Osteocyte (in vitro differentiated cells): Measurements from ENCODE around the gene GIPC3. TPM values are rescaled to one million over a fixed set of nuclear protein-coding genes. Genes with fewer than 3 reads are reported as not detected.

Source experiments
- DNase-seq: peaks from one replicate; pipeline ENCODE4 v3.0.0; 2021; ENCODE audit warnings: mixed read lengths; ENCODE audit not compliant: unreplicated experiment; ENCODE audit errors: extremely low spot score
- H3K27ac Mint-ChIP-seq: one replicate; pipeline ENCODE4 v1.8.0; 2021; ENCODE audit warnings: mild to moderate bottlenecking, mixed read lengths; ENCODE audit not compliant: unreplicated experiment
- H3K27me3 Mint-ChIP-seq: one replicate; pipeline ENCODE4 v1.8.0; 2021; ENCODE audit warnings: mixed read lengths; ENCODE audit not compliant: unreplicated experiment
- H3K36me3 Mint-ChIP-seq: one replicate; pipeline ENCODE4 v1.8.0; 2021; ENCODE audit warnings: mixed read lengths; ENCODE audit not compliant: unreplicated experiment
- H3K4me1 Mint-ChIP-seq: one replicate; pipeline ENCODE4 v1.8.0; 2021; ENCODE audit warnings: mixed read lengths; ENCODE audit not compliant: unreplicated experiment
- H3K4me3 Mint-ChIP-seq: one replicate; pipeline ENCODE4 v1.8.0; 2021; ENCODE audit warnings: mild to moderate bottlenecking, moderate library complexity, mixed read lengths; ENCODE audit not compliant: unreplicated experiment
- H3K9me3 Mint-ChIP-seq: one replicate; pipeline ENCODE4 v1.8.0; 2021; ENCODE audit warnings: mixed read lengths; ENCODE audit not compliant: unreplicated experiment
- total RNA-seq: library from RNA; stranded (reverse); gene quantifications from 2 replicates; pipeline ENCODE4 v1.2.1, GENCODE V29; 2021
- TF ChIP-seq, protein P1 (sequence below): fragments of 200-600 bp; sonication (generic); IDR thresholded peaks from 2 replicates; pipeline ENCODE4 v1.5.0; 2021; ENCODE audit warnings: antibody characterized with exemption, mild to moderate bottlenecking, moderate library complexity

The GIPC3 gene
- total RNA-seq, 1 donor from 2014 or later: 0.67 TPM

- Mint-ChIP-seq H3K4me3 (no peak overlapping the region), H3K4me1 (peaks cover 23% of the 10 kb centered on the region), H3K9me3 (no peaks in the 10 kb centered on the region), H3K27me3 (no peaks in the 10 kb centered on the region), H3K36me3 (no peaks in the 10 kb centered on the region), H3K27ac (no peak overlapping the region)
- no peak for DNase-seq
- TF ChIP-seq, protein P1, sequence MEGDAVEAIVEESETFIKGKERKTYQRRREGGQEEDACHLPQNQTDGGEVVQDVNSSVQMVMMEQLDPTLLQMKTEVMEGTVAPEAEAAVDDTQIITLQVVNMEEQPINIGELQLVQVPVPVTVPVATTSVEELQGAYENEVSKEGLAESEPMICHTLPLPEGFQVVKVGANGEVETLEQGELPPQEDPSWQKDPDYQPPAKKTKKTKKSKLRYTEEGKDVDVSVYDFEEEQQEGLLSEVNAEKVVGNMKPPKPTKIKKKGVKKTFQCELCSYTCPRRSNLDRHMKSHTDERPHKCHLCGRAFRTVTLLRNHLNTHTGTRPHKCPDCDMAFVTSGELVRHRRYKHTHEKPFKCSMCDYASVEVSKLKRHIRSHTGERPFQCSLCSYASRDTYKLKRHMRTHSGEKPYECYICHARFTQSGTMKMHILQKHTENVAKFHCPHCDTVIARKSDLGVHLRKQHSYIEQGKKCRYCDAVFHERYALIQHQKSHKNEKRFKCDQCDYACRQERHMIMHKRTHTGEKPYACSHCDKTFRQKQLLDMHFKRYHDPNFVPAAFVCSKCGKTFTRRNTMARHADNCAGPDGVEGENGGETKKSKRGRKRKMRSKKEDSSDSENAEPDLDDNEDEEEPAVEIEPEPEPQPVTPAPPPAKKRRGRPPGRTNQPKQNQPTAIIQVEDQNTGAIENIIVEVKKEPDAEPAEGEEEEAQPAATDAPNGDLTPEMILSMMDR: no peak
Measured at GRCh38 chr19:3610745-3611717, 25.8 kb downstream of the GIPC3 start.

DNA sequence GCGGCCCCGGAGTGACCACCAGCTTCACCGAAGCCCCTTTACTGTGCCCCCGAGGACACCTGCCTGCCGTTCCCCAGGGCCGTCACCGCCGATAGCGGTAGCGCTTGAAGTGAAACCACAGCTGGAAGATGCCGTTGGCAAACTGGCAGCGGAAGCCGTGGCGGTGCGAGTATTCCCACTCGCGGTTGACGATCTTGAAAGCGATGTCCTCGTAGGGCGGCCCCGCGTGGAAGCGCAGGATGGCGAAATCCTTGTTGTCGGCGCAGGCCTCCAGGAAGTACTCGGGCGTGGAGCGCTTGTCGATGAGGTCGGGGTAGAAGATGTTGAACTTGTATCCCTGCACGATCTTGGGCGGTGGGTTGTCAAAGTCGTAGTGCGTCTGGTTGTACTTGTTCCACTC, 26.6 kb downstream of the GIPC3 start:
- Mint-ChIP-seq H3K4me3 (no peak overlapping the region), H3K9me3 (no peaks in the 10 kb centered on the region), H3K36me3 (no peaks in the 10 kb centered on the region), H3K27ac (no peak overlapping the region), H3K27me3 (no peaks in the 10 kb centered on the region), H3K4me1 (peaks cover 23% of the 10 kb centered on the region)
- no peak for DNase-seq
- TF ChIP-seq, protein P1: no peak

- TF ChIP-seq, protein P1: no peak
- Mint-ChIP-seq H3K9me3 (no peaks in the 10 kb centered on the region), H3K36me3 (no peaks in the 10 kb centered on the region), H3K27ac (no peak overlapping the region), H3K27me3 (no peaks in the 10 kb centered on the region), H3K4me3 (no peak overlapping the region), H3K4me1 (peaks cover 19% of the 10 kb centered on the region)
- no peak for DNase-seq
Measured at GRCh38 chr19:3612330-3612729, 27.1 kb downstream of the GIPC3 start.

DNA sequence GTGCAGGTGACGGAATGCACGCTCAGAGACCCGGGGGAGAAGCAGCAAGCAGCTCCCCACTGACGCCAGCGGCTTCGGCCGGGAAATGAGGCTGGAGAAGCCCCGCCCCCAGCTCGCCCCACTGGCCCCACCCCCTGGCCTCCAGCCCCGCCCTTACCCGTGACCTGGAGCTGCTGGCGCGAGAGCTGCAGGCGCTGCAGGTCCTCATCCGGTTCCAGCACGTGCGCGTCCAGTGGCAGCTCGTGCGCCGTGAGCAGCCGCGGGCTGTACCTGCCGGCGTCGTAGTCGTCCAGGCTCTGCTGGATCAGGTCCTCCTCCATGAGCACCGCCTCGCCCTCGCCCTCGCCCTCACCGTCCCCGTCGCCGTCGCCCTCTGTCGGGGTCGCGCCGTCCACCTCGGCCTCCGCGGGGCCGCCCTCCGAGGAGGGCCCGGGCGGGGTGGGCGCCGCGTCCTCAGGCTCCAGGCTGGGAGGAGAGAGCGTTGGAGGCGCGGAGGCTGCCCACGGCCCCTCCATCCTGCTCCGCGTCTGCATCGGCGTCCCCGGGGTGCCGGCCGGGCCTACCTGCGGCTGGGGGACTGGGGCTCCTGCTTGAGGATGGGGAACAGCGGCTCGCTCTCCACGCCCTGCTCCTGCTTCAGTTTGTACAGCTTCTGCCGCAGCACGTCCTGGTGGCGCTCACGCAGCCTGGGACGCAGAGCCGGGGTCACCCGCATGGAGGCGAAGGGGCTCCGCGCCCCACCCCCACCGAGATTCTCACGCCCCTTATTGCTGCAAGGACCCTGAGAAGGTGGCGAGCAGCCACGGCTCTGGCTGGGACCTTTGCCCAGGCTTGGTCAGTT, 27.8 kb downstream of the GIPC3 start:
- Mint-ChIP-seq H3K4me3 (no peak overlapping the region), H3K9me3 (no peaks in the 10 kb centered on the region), H3K27me3 (no peaks in the 10 kb centered on the region), H3K27ac (no peak overlapping the region), H3K36me3 (no peaks in the 10 kb centered on the region), H3K4me1 (peaks cover 11% of the 10 kb centered on the region)
- TF ChIP-seq, protein P1: no peak
- no peak for DNase-seq
